ENCODE results near the gene SYS1.
A peak's percentile ranks its signal among the peaks of the same experiment; 100 is the strongest.
"Not testable (repeated sequence)": the region's sequence is repeated elsewhere in the genome, so short reads cannot be mapped to it uniquely, and the experiment has no call there.

Gene SYS1

DNA sequence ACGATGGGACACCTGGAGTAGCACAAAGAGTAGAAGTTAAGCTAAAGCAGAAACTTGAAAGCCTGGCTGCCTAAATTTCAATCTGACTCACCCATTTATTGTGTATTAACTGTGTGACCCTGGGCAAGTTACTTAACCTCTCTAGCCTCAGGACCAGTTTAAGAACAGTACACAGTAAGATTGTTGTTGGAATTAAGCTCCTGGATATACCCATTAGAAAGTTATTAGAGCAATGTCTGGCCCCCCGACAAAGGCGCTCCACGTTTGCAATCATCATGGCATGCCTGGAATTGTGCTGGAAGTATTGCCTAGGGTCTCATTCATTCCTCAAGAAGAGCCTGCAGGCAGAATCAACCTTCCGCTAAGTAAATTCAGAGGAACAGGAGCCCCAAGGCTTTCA, 16.1 kb upstream of the SYS1 start:
- H3K27ac ChIP-seq (ENCODE audit: low read depth, low read length) = peak overlapping the region; percentile 85
- H3K36me3 ChIP-seq (ENCODE audit: insufficient read depth, low read length) = no peaks in the 10 kb centered on the region
- H3K4me3 ChIP-seq (ENCODE audit: low read depth, low read length) = peak overlapping the region; percentile 84
- H3K79me2 ChIP-seq (ENCODE audit: control insufficient read depth, insufficient read depth, low read length, unreplicated experiment) = peaks cover 61% of the 10 kb centered on the region
- H3K27me3 ChIP-seq (ENCODE audit: insufficient read depth, low read length) = no peaks in the 10 kb centered on the region
- H2AFZ ChIP-seq (ENCODE audit: low read length, unreplicated experiment) = no peak overlapping the region
- H3K4me1 ChIP-seq (ENCODE audit: control insufficient read depth, insufficient read depth, low read length, unreplicated experiment) = peaks cover 51% of the 10 kb centered on the region

DNA sequence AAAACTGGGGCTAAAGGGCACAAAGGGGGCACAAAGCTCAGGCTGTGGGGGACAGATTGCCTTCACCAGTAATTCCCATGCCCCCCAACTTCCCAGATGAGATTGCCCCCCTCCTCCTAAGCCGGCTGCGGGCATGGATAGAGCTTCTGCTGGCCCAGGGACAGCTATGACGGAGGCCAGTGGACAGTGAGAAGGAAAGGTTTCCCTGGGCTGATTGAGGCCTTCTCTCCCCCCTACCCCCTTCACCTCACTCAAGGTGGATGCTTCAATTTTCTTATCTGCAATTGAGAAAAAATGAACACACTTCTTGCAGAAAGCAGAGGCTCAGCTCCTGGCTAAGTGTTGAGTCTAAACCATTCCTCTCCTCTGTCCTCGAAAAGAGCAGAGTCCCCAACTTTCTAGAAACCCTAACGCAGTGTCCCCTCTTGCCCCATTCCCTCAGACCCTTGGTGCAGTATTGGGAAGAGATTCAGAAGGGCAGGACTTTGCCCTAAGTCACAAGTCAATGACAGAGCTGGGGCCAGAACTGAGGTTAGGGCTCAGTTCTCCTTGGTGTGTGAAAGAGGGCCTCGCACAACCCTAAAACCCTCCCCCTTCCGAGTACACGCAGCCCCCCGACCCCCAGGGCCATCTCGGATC, 15.5 kb upstream of the SYS1 start:
- peaks cover 45% of the 10 kb centered on the region for H3K4me1 ChIP-seq (ENCODE audit: control insufficient read depth, insufficient read depth, low read length, unreplicated experiment)
- no peak overlapping the region for H2AFZ ChIP-seq (ENCODE audit: low read length, unreplicated experiment)
- peaks cover 55% of the 10 kb centered on the region for H3K79me2 ChIP-seq (ENCODE audit: control insufficient read depth, insufficient read depth, low read length, unreplicated experiment)

GRCh38 chr20:45347936-45348778, 14.8 kb upstream of the SYS1 start, which contains the start of gene SDC4:
Gene SDC4, minus strand, starts transcription at chr20:45348424. Its CDS starts 40 bp downstream, at chr20:45348384.
- peaks cover 38% of the 10 kb centered on the region for H3K4me1 ChIP-seq (ENCODE audit: control insufficient read depth, insufficient read depth, low read length, unreplicated experiment)
- H3K27ac ChIP-seq (ENCODE audit: low read depth, low read length) = peak within 1 kb of the TSS; percentile 85
- no peaks in the 10 kb centered on the region for H3K27me3 ChIP-seq (ENCODE audit: insufficient read depth, low read length)
- H3K79me2 ChIP-seq (ENCODE audit: control insufficient read depth, insufficient read depth, low read length, unreplicated experiment) = peaks cover 48% of the 10 kb centered on the region
- no peaks in the 10 kb centered on the region for H3K36me3 ChIP-seq (ENCODE audit: insufficient read depth, low read length)
- no peak within 1 kb of the TSS for H2AFZ ChIP-seq (ENCODE audit: low read length, unreplicated experiment)
- peak within 1 kb of the TSS; percentile 84 for H3K4me3 ChIP-seq (ENCODE audit: low read depth, low read length)

More for the DNA sequence above, 15.5 kb upstream of the SYS1 start:
- H3K27ac ChIP-seq (ENCODE audit: low read depth, low read length) = peak overlapping the region; percentile 85
- H3K4me3 ChIP-seq (ENCODE audit: low read depth, low read length) = peak overlapping the region; percentile 84
- H3K27me3 ChIP-seq (ENCODE audit: insufficient read depth, low read length) = no peaks in the 10 kb centered on the region
- no peaks in the 10 kb centered on the region for H3K36me3 ChIP-seq (ENCODE audit: insufficient read depth, low read length)

GRCh38 chr20:45350217-45350616, 12.7 kb upstream of the SYS1 start:
- Histone ChIP-seq H3K4me3 (ENCODE audit: low read depth, low read length) (no peak overlapping the region), H3K79me2 (ENCODE audit: control insufficient read depth, insufficient read depth, low read length, unreplicated experiment) (peaks cover 30% of the 10 kb centered on the region), H3K36me3 (ENCODE audit: insufficient read depth, low read length) (no peaks in the 10 kb centered on the region), H3K27me3 (ENCODE audit: insufficient read depth, low read length) (no peaks in the 10 kb centered on the region), H3K4me1 (ENCODE audit: control insufficient read depth, insufficient read depth, low read length, unreplicated experiment) (peaks cover 29% of the 10 kb centered on the region), H2AFZ (ENCODE audit: low read length, unreplicated experiment) (no peak overlapping the region), H3K27ac (ENCODE audit: low read depth, low read length) (no peak overlapping the region)

- not testable (repeated sequence) for H3K27ac ChIP-seq (ENCODE audit: low read depth, low read length); H3K27me3 ChIP-seq (ENCODE audit: insufficient read depth, low read length); H3K36me3 ChIP-seq (ENCODE audit: insufficient read depth, low read length); H2AFZ ChIP-seq (ENCODE audit: low read length, unreplicated experiment); H3K4me3 ChIP-seq (ENCODE audit: low read depth, low read length)
- H3K79me2 ChIP-seq (ENCODE audit: control insufficient read depth, insufficient read depth, low read length, unreplicated experiment) = peaks cover 24% of the 10 kb centered on the region
- H3K4me1 ChIP-seq (ENCODE audit: control insufficient read depth, insufficient read depth, low read length, unreplicated experiment) = peaks cover 29% of the 10 kb centered on the region
These were observed 12.2 kb upstream of the SYS1 start for GRCh38 chr20:45350795-45351194.

DNA sequence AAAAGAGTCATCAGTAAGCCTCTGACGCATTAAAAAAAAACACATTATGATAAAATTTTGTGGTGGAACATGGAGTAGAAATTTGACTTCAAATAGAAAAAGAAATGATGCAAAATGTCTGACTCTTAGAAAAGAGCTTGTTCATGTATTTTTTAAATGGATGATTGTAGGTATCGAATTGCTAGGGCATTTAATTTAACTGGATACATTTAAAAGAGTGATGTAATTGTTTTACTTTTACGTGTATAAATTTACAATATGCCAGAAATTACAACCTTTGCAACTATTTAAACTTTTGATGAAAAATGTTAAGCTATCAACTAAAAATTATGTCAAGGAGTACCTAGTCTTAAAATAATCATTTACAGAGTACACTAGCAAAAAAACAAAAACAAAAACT, 10.2 kb upstream of the SYS1 start:
- H3K79me2 ChIP-seq (ENCODE audit: control insufficient read depth, insufficient read depth, low read length, unreplicated experiment) = peaks cover 5% of the 10 kb centered on the region
- no peak overlapping the region for H3K27ac ChIP-seq (ENCODE audit: low read depth, low read length)
- H3K36me3 ChIP-seq (ENCODE audit: insufficient read depth, low read length) = no peaks in the 10 kb centered on the region
- peaks cover 29% of the 10 kb centered on the region for H3K4me1 ChIP-seq (ENCODE audit: control insufficient read depth, insufficient read depth, low read length, unreplicated experiment)
- no peak overlapping the region for H2AFZ ChIP-seq (ENCODE audit: low read length, unreplicated experiment)
- no peaks in the 10 kb centered on the region for H3K27me3 ChIP-seq (ENCODE audit: insufficient read depth, low read length)
- no peak overlapping the region for H3K4me3 ChIP-seq (ENCODE audit: low read depth, low read length)

- Histone ChIP-seq H3K4me3 (ENCODE audit: low read depth, low read length) (no peak overlapping the region), H3K79me2 (ENCODE audit: control insufficient read depth, insufficient read depth, low read length, unreplicated experiment) (no peaks in the 10 kb centered on the region), H2AFZ (ENCODE audit: low read length, unreplicated experiment) (no peak overlapping the region), H3K4me1 (ENCODE audit: control insufficient read depth, insufficient read depth, low read length, unreplicated experiment) (peaks cover 36% of the 10 kb centered on the region), H3K27ac (ENCODE audit: low read depth, low read length) (no peak overlapping the region), H3K27me3 (ENCODE audit: insufficient read depth, low read length) (no peaks in the 10 kb centered on the region), H3K36me3 (ENCODE audit: insufficient read depth, low read length) (no peaks in the 10 kb centered on the region)
These were observed 9.2 kb upstream of the SYS1 start for GRCh38 chr20:45353746-45354145.

- peak overlapping the region; percentile 55 for H3K27ac ChIP-seq (ENCODE audit: low read depth, low read length)
- no peak overlapping the region for H2AFZ ChIP-seq (ENCODE audit: low read length, unreplicated experiment)
- no peaks in the 10 kb centered on the region for H3K79me2 ChIP-seq (ENCODE audit: control insufficient read depth, insufficient read depth, low read length, unreplicated experiment)
- no peaks in the 10 kb centered on the region for H3K36me3 ChIP-seq (ENCODE audit: insufficient read depth, low read length)
- H3K4me1 ChIP-seq (ENCODE audit: control insufficient read depth, insufficient read depth, low read length, unreplicated experiment) = peaks cover 44% of the 10 kb centered on the region
- peak overlapping the region; percentile 12 for H3K4me3 ChIP-seq (ENCODE audit: low read depth, low read length)
- no peaks in the 10 kb centered on the region for H3K27me3 ChIP-seq (ENCODE audit: insufficient read depth, low read length)
These were observed 8.3 kb upstream of the SYS1 start for GRCh38 chr20:45354423-45355208.

DNA sequence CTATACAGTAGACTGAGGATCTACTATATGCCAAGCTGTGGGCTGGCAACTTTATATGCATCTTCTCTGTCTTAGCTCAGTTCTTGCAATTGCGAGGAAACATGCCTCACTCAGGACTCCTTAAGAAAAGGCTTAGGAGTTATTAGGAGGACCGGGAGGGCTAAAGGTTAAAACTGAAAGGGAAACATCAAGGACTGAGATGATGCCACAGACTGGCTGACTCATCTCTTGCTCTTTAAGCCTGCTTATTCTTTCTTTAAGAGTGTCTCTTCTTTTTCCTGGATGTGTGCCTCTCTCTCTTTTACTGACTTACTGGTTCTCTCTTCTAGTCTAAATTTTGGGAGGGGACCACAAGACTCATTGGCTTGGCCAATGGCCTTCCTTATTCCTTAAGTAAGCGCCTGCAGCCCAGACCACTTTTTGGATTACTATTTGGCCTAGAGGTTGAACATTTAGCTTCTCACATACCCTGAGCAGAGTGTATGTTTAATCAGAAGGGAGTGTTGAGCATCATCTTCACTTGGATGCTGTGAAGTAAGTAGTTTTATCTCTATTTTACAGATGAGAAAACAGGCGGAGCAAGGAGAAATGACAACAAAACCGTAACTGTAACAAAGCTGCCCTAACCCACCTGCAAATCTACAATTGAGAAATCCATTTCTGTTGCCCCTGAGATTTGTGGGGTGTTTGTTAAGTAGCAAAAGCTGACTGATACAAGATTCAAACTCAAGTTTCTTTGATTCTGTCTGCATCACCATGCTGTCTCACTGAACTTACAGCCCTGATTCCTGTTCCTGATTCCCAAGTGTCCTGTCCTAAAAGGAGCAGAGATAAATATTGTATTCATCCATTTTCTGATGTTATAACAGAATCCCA, 7.5 kb upstream of the SYS1 start:
- Histone ChIP-seq H3K27ac (ENCODE audit: low read depth, low read length) (peak overlapping the region; percentile 55), H3K27me3 (ENCODE audit: insufficient read depth, low read length) (no peaks in the 10 kb centered on the region), H3K36me3 (ENCODE audit: insufficient read depth, low read length) (no peaks in the 10 kb centered on the region), H2AFZ (ENCODE audit: low read length, unreplicated experiment) (no peak overlapping the region), H3K79me2 (ENCODE audit: control insufficient read depth, insufficient read depth, low read length, unreplicated experiment) (no peaks in the 10 kb centered on the region), H3K4me3 (ENCODE audit: low read depth, low read length) (peak overlapping the region; percentile 12), H3K4me1 (ENCODE audit: control insufficient read depth, insufficient read depth, low read length, unreplicated experiment) (peaks cover 52% of the 10 kb centered on the region)
